ENCODE measurements around the gene AQP5. TPM values are rescaled to one million over a fixed set of nuclear protein-coding genes. Genes with fewer than 3 reads are reported as not detected.

AQP5 gene
- total and polyA plus RNA-seq, 2 of the 8 experiments (the other 6 are each of a cell fraction or from before 2014, with no cell fraction given): 2.5 to 3.2 TPM

DNA sequence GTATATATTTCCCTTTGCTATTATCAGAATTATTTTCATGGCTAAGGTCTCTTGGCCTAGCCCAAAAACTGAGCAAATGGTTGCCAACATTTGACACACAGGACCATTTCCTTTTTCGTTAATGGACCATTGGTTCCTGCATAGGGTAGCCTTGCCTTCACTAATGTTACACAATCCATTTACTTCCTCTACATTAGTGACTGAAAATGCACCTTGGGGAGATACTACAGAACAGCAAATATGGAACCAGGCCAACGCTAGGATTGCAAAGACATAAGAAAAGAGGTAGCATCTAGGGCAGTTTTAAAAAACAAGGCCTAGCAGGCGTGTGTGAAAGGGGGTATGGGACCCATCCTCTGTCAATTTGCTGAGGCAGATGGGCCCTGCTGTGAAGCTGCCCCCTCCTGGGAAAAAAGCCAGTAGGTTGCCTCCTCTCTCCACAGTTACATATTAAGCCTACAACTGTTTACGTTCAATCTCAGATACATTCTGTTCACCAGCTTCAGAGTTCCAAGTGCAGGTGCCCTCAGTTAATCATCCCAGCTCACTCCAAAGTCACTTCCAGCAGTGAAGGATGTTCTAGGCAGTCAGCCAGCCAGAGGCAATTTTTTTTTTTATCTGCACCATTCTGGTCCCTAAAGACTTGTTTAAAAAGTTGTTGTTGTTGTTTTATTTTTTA is 26.1 kb downstream of the AQP5 start:
- Histone ChIP-seq H3K4me3 (ENCODE audit: extremely low read depth in 1 of 4, insufficient read depth in 2 of 4, low read depth in 3 of 4, low read length in 4 of 4) (no peak overlapping the region), H4K5ac (ENCODE audit: insufficient read length, low read depth, low read length) (no peak overlapping the region), H3K36me3 (ENCODE audit: control insufficient read depth in 2 of 4, insufficient read depth in 4 of 4, low read length in 3 of 4) (peaks cover 12 to 30% (median 25%) of the 10 kb centered on the region in 4 experiments), H3K23me2 (ENCODE audit: low read depth, low read length) (no peaks in the 10 kb centered on the region), H3K27ac (ENCODE audit: low read depth, low read length) (no peak overlapping the region), H4K8ac (ENCODE audit: extremely low read depth, insufficient read depth, low read length) (no peak overlapping the region), H3K56ac (replicated peaks; ENCODE audit: insufficient read length, low read depth, low read length) (no peak overlapping the region), H3K4me1 (replicated peaks in 1 of 4; ENCODE audit: control insufficient read depth in 3 of 4, insufficient read depth in 4 of 4, low read length in 3 of 4) (peaks cover 3 to 10% (median 6%) of the 10 kb centered on the region in 4 experiments; a peak in 6 of 7 replicates), H3K23ac (ENCODE audit: insufficient read length) (no peak overlapping the region), H3K9me3 (ENCODE audit: insufficient read depth in 2 of 2, low read depth in 1 of 2, low read length in 1 of 2) (no peaks in the 10 kb centered on the region), H3K9ac (replicated peaks in 1 of 4; ENCODE audit: extremely low read depth in 1 of 4, low read depth in 3 of 4, low read length in 3 of 4) (no peak overlapping the region), H3K79me1 (ENCODE audit: low read depth, low read length) (no peaks in the 10 kb centered on the region), H3K4me2 (ENCODE audit: insufficient read depth in 1 of 2, low read depth in 2 of 2, low read length in 2 of 2) (no peak overlapping the region), H3K79me2 (ENCODE audit: control insufficient read depth in 1 of 2, insufficient read depth in 2 of 2, low read length in 2 of 2) (no peaks in the 10 kb centered on the region), H3K14ac (ENCODE audit: insufficient read length) (no peak overlapping the region), H2BK15ac (ENCODE audit: low read length) (no peak overlapping the region), H2AK5ac (ENCODE audit: low read depth, low read length) (no peak overlapping the region), H4K20me1 (replicated peaks in 1 of 2; ENCODE audit: control insufficient read depth in 1 of 2, insufficient read depth in 2 of 2, low read length in 2 of 2) (peaks cover 0 to 6% of the 10 kb centered on the region in 2 experiments), H2BK5ac (ENCODE audit: low read depth, low read length) (no peak overlapping the region), H2BK120ac (replicated peaks; ENCODE audit: low read depth, low read length) (no peak overlapping the region), H2AFZ (ENCODE audit: low read length) (no peak overlapping the region), H3K18ac (ENCODE audit: extremely low read depth, low read length) (no peak overlapping the region), H4K91ac (replicated peaks; ENCODE audit: insufficient read length, low read length) (no peak overlapping the region), H3K4ac (replicated peaks; ENCODE audit: insufficient read length, low read depth, low read length) (no peak overlapping the region), H3K27me3 (replicated peaks in 1 of 4; ENCODE audit: control insufficient read depth in 3 of 4, extremely low read depth in 1 of 4, insufficient read depth in 3 of 4, low read length in 3 of 4) (no peaks in the 10 kb centered on the region), H2BK12ac (ENCODE audit: low read depth, low read length) (no peak overlapping the region), H2BK20ac (ENCODE audit: low read length) (no peak overlapping the region)
- DNase-seq (ENCODE audit: low read depth in 1 of 2, low spot score in 2 of 2) (no peak), FAIRE-seq (no peak)
- ChIA-PET CTCF (ENCODE audit: partially characterized antibody) (interaction anchor here (0.5 to 0.9 kb wide), 5 partner anchors 19 to 1225 kb away, joined by 3 to 4 read pairs (median 4); no protein-coding TSS in a partner anchor), POLR2A (ENCODE audit: partially characterized antibody) (no interaction called here)
- WGBS, 2 experiments (ENCODE audit: extremely low coverage in 1 of 2, insufficient coverage in 1 of 2, insufficient read length in 1 of 2, insufficient replicate concordance in 2 of 2, low coverage in 1 of 2, low lambda C conversion rate in 2 of 2, missing lambda C conversion rate in 1 of 2): 89% methylated on average over 4 of the region's 4 CpGs; no CpG with 5 or more reads in 1 of the 2 experiments
- no peak for TF ChIP-seq RXRA (IDR thresholded peaks at IDR 0.05; ENCODE audit: insufficient read depth, low read depth, low read length)

Measured in H1 (cell line).